Measurements from ENCODE around the gene PEX5L. TPM values are rescaled to one million over a fixed set of nuclear protein-coding genes. Genes with fewer than 3 reads are reported as not detected.

The PEX5L gene
- total and polyA plus RNA-seq, 2 donors: 0.03 to 0.11 TPM

DNA sequence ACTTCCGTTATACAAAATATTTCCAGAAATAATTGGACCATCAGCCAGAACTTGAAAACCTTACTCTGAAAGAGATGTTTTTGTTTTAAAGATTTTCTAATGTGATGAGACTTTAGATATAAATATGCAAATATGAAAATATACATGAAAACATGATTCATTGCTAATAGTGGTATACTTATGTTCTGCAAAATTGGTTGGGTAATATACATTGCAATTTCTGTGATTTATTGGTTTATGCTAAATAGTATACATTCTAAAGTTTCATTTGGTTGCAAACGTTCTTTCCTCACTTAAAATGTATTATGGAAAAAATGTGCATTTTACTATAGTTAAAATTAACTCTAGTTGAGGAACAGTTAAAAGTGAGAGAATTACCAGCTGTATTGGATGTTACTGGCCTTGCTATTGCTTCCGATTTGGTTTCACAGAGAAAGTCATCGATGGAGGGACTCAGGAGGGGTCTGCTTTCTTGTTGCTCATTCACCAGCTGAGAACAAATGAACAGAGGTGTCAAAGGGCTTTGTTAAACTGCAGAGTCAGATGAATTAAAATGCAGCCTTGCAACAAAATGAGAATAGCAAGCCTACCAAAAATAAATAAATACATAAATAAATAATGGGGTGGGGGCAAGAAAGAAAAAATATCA is 149.3 kb downstream of the PEX5L start:
- H3K4me3 ChIP-seq (ENCODE audit: low read depth, low read length): no peak overlapping the region
- no peak overlapping the region for H3K27ac ChIP-seq (ENCODE audit: low read depth)
- H3K36me3 ChIP-seq (ENCODE audit: insufficient read depth): no peaks in the 10 kb centered on the region
- H3K4me1 ChIP-seq (ENCODE audit: insufficient read depth): no peaks in the 10 kb centered on the region
- DNase-seq (ENCODE audit: extremely low spot score): no peak
- WGBS: 50% methylated on average over 4 of the region's 4 CpGs

DNA sequence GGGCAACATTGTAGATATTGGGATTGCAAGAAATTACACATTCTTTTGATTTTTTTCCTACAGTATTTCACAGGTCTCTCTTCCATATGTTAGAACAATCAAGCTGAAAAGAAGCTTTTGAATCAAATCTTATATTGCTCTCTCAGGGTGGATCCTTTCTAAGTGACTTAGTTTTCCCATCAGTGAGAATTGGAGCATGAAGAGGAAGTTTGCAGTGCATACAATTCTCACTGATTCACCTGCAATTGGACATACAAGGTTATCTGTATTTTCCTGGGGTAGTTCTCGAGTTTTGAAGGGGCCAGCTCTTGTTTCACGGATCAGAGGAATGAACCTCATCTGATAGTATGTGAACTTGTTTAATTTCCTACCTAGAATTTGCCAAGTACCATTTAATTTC is 150.8 kb downstream of the PEX5L start:
- no peaks in the 10 kb centered on the region for H3K4me1 ChIP-seq (ENCODE audit: insufficient read depth)
- no peak overlapping the region for H3K4me3 ChIP-seq (ENCODE audit: low read depth, low read length)
- H3K36me3 ChIP-seq (ENCODE audit: insufficient read depth): no peaks in the 10 kb centered on the region
- no peak overlapping the region for H3K27ac ChIP-seq (ENCODE audit: low read depth)
- WGBS: 70% methylated on average over 2 of the region's 2 CpGs
- DNase-seq (ENCODE audit: extremely low spot score): no peak

DNA sequence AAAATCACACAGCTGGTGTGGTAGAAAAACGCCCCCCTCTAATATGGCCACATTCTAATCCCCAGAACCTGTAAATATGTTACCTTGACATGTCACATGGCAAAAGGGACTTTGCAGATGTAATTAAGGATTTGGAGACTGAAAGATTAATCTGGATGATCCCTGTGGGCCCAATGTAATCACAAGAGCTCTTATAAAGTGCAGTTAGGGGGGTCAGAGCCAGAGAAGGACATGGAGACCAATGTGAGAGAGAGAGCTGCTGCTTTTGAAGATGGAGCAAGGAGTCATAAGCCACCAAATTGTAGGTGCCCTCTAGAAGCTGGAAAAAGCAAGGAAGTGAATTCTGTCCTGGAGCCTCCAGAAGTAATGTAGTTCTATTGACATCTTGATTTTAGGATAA is 152.6 kb downstream of the PEX5L start:
- no peaks in the 10 kb centered on the region for H3K4me1 ChIP-seq (ENCODE audit: insufficient read depth)
- H3K4me3 ChIP-seq (ENCODE audit: low read depth, low read length): no peak overlapping the region
- 65% methylated on average over 1 of the region's 1 CpG for WGBS
- H3K27ac ChIP-seq (ENCODE audit: low read depth): no peak overlapping the region
- DNase-seq (ENCODE audit: extremely low spot score): no peak
- H3K36me3 ChIP-seq (ENCODE audit: insufficient read depth): no peaks in the 10 kb centered on the region

DNA sequence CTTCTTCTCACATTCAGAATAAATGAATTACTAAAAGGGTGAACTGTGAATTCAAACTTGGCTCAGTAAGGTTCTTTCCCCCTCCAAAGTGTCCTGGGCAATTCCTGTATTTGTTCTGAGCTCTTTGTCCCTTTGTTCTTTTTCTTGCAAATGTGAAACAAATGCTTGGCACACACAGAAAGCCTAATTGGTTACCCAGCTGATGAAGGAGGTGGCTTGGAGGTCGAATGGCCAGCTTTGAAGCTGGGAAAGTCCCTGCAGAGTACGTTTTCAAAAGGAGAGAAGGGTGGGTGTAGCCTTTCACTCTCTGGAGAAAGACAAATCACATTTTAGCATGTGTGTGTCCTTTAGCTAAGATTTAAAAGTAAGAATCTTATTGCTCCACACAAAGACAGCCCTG is 154.4 kb downstream of the PEX5L start:
- DNase-seq (ENCODE audit: extremely low spot score): no peak
- no peak overlapping the region for H3K4me3 ChIP-seq (ENCODE audit: low read depth, low read length)
- no peak overlapping the region for H3K27ac ChIP-seq (ENCODE audit: low read depth)
- no peaks in the 10 kb centered on the region for H3K4me1 ChIP-seq (ENCODE audit: insufficient read depth)
- 12% methylated on average over 2 of the region's 2 CpGs for WGBS
- no peaks in the 10 kb centered on the region for H3K36me3 ChIP-seq (ENCODE audit: insufficient read depth)

DNA sequence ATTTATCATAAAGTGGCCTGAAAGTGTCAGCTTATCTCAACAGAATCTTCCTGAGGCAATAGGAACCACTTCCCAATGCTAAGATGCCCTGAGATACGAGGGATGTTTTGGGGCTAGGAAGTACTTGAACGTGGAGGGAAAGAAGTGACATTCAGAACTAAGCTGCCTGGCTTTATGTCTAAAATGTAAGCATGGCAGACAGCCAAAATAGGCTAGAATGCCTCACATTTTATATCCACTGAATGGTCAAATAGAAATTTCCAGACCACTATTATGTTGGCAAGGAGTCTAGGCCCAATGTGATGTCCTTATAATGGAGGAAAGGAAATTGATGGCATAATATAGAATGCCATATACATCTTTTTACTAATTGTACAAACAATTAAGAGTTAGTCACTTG is 154.9 kb downstream of the PEX5L start:
- no peaks in the 10 kb centered on the region for H3K4me1 ChIP-seq (ENCODE audit: insufficient read depth)
- 21% methylated on average over 2 of the region's 2 CpGs for WGBS
- no peak for DNase-seq (ENCODE audit: extremely low spot score)

DNA sequence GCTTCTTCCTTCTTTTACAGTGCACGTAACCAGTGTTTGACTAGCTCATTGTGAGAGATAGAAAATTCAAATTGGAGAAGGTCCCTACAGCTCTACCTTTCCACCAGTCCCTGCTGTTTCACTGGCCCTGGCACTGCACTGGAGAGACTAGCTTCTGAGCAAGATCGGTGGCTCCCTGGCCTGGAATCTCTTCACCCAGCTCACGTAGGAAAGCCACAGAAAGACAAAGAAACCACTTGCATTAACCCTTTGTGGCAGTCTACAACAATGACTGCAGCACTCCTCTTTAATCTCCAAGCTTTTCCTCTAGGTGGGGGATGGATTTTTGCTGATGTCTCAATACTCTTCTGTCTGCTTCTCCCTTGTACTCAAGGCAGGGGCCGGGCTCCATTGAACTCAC is 155.9 kb downstream of the PEX5L start:
- 54% methylated on average over 4 of the region's 4 CpGs for WGBS
- no peaks in the 10 kb centered on the region for H3K4me1 ChIP-seq (ENCODE audit: insufficient read depth)
- no peaks in the 10 kb centered on the region for H3K36me3 ChIP-seq (ENCODE audit: insufficient read depth)
- H3K4me3 ChIP-seq (ENCODE audit: low read depth, low read length): no peak overlapping the region
- no peak for DNase-seq (ENCODE audit: extremely low spot score)
- no peak overlapping the region for H3K27ac ChIP-seq (ENCODE audit: low read depth)

More for the DNA sequence above, 154.9 kb downstream of the PEX5L start:
- Histone ChIP-seq H3K36me3 (ENCODE audit: insufficient read depth) (no peaks in the 10 kb centered on the region), H3K4me3 (ENCODE audit: low read depth, low read length) (no peak overlapping the region), H3K27ac (ENCODE audit: low read depth) (no peak overlapping the region)

DNA sequence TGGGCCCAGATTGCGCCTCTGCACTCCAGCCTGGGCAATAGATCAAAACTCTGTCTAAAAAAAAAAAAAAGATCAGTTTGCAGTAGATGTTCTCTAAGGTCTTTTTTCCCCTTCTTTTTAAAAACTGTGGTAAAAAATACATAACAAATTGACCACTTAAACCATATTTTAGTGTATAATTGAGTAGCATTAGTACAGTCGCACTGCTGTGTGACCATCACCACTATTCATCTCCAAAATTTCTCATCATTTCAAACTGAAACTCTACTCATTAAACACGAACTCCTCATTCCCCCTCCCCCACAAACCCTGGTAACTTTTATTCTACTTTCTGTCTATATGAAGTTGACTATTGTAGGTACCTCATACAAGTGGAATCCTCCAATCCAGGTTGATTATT is 160.3 kb downstream of the PEX5L start:
- Histone ChIP-seq H3K4me1 (ENCODE audit: insufficient read depth) (no peaks in the 10 kb centered on the region), H3K4me3 (ENCODE audit: low read depth, low read length) (no peak overlapping the region), H3K36me3 (ENCODE audit: insufficient read depth) (no peaks in the 10 kb centered on the region), H3K27ac (ENCODE audit: low read depth) (no peak overlapping the region)
- 72% methylated on average over 3 of the region's 3 CpGs for WGBS
- no peak for DNase-seq (ENCODE audit: extremely low spot score)

DNA sequence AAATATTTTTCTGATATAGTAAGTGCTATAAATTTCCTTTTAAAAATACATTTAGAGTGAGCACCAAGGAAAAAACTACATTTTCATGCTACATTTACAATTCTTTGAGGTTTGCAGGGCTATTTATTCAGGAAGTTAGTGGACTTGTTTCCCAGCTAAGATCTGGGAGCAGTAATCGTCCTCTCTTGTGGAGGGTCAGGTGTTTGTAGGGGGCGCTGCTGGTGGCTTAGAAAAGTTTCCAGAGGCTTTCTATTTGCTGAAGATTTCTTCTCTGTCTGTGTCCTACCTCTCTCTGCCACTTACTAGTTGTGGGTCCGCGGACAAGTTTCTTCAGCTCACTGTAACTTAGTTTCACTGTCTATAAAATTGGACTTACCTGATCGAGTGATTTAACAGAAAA is 163.9 kb downstream of the PEX5L start:
- no peaks in the 10 kb centered on the region for H3K4me1 ChIP-seq (ENCODE audit: insufficient read depth)
- no peak for DNase-seq (ENCODE audit: extremely low spot score)
- no peak overlapping the region for H3K4me3 ChIP-seq (ENCODE audit: low read depth, low read length)
- H3K27ac ChIP-seq (ENCODE audit: low read depth): no peak overlapping the region
- no peaks in the 10 kb centered on the region for H3K36me3 ChIP-seq (ENCODE audit: insufficient read depth)
- WGBS: 43% methylated on average over 5 of the region's 5 CpGs

DNA sequence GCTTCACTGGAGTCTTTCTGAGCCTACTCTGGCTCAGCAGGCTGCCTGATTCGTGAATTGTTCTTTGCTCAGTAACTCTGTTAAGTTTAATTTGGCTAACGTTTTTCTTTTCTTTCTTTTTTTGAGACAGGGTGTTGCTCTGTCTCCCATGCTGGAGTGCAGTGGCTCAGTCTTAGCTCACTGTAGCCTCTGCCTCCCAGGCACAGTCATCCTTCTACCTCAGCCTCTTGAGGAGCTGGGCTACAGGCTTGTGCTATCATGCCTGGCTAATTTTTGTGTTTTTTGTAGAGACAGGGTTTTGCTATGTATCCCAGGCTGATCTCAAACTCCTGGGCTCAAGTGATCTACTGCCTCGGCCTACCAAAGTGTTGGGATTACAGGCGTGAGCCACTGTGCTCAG is 165.0 kb downstream of the PEX5L start:
- no peaks in the 10 kb centered on the region for H3K36me3 ChIP-seq (ENCODE audit: insufficient read depth)
- WGBS: 69% methylated on average over 4 of the region's 4 CpGs
- H3K27ac ChIP-seq (ENCODE audit: low read depth): no peak overlapping the region
- no peak overlapping the region for H3K4me3 ChIP-seq (ENCODE audit: low read depth, low read length)
- no peak for DNase-seq (ENCODE audit: extremely low spot score)
- no peaks in the 10 kb centered on the region for H3K4me1 ChIP-seq (ENCODE audit: insufficient read depth)

DNA sequence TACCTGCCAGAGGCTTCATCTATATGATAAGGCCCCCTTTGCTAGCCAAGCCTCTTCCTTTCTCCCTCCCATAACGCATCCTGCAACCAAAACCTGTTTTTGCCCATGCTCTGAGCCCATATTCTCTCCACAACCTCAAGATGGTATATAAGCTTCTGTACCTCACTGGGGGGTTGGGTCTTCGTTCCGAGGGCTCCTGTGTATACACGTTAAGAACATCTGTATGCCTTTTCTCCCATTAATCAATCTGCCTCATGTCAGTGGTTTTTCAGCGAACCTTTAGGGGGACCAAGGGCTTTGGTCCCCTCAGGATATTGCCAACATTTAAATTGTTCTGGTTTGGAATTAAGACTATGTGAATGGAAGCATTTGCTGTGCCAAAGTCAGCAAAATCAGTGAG is 168.0 kb downstream of the PEX5L start:
- DNase-seq (ENCODE audit: extremely low spot score): no peak
- WGBS: 56% methylated on average over 5 of the region's 5 CpGs
- Histone ChIP-seq H3K4me1 (ENCODE audit: insufficient read depth) (no peaks in the 10 kb centered on the region), H3K27ac (ENCODE audit: low read depth) (no peak overlapping the region), H3K36me3 (ENCODE audit: insufficient read depth) (no peaks in the 10 kb centered on the region), H3K4me3 (ENCODE audit: low read depth, low read length) (no peak overlapping the region)

DNA sequence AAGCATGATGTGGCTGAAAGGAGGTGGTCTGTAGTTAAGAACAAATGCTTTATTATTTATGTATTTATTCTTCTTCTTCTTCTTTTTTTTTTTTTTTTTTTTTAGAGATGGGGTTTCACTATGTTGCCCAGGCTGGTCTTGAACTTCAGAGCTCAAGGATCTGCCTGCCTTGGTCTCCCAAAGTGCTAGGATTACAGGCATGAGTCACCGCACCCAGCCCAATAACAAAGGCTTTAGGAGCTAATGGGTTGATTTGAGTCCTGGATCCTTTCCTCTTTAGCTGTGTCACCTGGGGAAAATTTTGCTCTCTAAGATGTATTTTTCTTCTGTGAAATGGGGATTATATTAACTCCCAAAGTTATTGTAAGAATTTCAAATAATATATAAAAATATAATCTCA is 168.8 kb downstream of the PEX5L start:
- no peak for DNase-seq (ENCODE audit: extremely low spot score)
- no peaks in the 10 kb centered on the region for H3K36me3 ChIP-seq (ENCODE audit: insufficient read depth)
- H3K27ac ChIP-seq (ENCODE audit: low read depth): no peak overlapping the region
- no peak overlapping the region for H3K4me3 ChIP-seq (ENCODE audit: low read depth, low read length)
- 72% methylated on average over 1 of the region's 1 CpG for WGBS
- no peaks in the 10 kb centered on the region for H3K4me1 ChIP-seq (ENCODE audit: insufficient read depth)

DNA sequence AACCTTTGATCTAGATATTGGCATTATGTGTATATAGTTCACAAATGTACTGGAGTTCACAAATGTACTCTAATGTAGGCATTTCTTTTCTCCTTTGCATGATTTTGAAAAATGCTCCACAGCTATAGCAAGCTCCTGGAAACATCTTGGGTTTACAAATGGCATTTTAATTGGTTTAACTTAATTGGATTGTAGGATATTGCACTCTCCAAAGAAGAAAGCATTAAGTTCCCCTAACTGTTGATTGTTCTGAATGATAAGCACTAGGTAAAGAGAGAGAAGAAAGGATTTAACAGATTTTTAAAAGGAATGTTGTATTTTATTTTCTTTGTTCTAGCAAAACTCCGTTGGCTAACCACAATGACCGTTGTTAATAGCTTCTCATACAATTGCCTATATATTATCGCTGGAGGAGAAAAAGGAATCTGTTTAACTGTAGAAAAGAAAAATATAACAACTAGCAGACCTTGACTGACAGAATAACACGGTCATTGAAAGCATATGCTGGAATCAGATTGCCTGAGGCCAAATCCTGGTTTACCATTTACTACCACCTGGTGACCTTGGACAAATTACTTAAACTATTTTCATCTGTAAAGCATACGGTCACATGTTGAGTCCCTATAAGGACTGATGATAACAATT is 170.8 kb downstream of the PEX5L start:
- DNase-seq (ENCODE audit: extremely low spot score): no peak
- no peaks in the 10 kb centered on the region for H3K4me1 ChIP-seq (ENCODE audit: insufficient read depth)
- no peaks in the 10 kb centered on the region for H3K36me3 ChIP-seq (ENCODE audit: insufficient read depth)
- H3K27ac ChIP-seq (ENCODE audit: low read depth): no peak overlapping the region
- H3K4me3 ChIP-seq (ENCODE audit: low read depth, low read length): no peak overlapping the region
- WGBS: 38% methylated on average over 5 of the region's 5 CpGs

DNA sequence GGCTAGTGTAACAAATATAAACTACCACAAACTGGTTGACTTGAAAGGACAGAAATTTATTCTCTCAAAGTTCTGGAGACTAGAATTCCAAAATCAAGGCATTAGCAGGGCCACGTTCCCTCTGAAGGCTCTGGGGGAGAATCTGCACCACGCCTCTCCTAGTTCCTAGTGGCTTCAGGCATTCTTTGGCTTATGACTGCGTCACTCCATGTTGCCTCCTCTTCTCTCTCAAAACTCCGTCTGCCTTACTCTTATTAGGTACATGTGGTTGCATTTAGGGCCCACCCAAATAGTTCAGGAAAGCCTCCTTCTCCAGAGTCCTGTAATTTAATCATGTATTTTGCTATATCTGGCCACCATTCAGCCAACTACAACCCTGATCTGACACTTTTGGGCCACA is 174.8 kb downstream of the PEX5L start:
- Histone ChIP-seq H3K27ac (ENCODE audit: low read depth) (no peak overlapping the region), H3K4me3 (ENCODE audit: low read depth, low read length) (no peak overlapping the region), H3K4me1 (ENCODE audit: insufficient read depth) (no peaks in the 10 kb centered on the region), H3K36me3 (ENCODE audit: insufficient read depth) (no peaks in the 10 kb centered on the region)
- DNase-seq (ENCODE audit: extremely low spot score): no peak
- WGBS: 81% methylated on average over 4 of the region's 4 CpGs

DNA sequence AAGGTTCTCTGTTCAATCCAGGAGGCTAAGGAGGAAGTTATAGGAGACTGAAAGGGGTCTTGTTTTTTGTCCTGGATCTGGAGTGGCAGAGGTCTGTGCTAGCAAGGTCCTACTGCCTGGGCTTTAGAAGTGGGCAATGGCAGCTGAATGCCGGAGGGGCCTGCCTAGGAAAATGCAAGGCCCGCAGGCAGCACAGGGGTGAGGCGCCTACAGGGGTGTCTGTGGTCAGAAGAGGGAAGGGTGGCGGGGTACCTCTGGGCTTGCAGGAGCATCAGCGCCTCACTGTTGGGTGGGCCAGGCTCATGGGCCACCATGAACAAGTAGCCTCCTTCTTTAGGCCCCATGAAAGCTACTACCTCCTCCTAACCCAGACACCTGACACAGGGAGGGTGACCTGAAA is 175.4 kb downstream of the PEX5L start:
- H3K27ac ChIP-seq (ENCODE audit: low read depth): no peak overlapping the region
- DNase-seq (ENCODE audit: extremely low spot score): no peak
- H3K36me3 ChIP-seq (ENCODE audit: insufficient read depth): no peaks in the 10 kb centered on the region
- no peak overlapping the region for H3K4me3 ChIP-seq (ENCODE audit: low read depth, low read length)
- WGBS: 94% methylated on average over 5 of the region's 5 CpGs
- H3K4me1 ChIP-seq (ENCODE audit: insufficient read depth): no peaks in the 10 kb centered on the region
